ENCODE measurements around the gene SLC5A9.

Gene SLC5A9

DNA sequence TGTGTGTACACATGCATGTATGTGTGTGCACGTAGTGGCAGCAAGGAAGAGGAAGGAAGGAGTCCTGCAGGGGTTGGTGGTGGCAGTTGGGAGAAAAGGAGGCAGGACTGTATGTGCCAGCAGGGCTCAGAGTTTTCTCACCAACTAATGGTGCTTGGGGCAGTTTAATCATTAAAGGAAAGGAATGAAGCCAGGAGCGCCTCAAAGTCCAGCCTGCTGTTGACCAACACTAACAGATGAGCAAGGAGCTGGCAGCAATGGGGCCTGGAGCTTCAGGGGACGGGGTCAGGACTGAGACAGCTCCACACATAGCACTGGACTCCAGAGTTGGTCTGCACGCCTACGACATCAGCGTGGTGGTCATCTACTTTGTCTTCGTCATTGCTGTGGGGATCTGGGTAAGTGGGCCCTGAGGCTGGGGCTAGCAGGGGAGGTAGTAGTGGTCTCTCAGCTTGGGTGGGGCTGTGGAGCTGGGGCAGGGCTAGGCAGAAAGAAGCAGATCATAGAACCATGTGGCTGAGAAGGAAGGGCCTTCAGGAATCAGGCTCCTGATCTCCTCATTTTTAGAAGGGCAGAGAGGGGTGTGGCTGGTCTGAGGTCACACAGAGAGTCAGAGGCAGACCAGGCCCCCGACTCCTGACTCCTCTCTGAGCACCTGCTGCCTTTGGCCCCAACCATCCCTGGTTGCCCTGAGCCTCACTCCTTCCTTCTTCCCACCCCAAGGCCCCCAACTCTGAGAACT is at the start of gene SLC5A9:
TSS of gene SLC5A9 (plus strand) at position 216 of the 742 bp plus-strand sequence. CDS start at position 237, 21 bp downstream.
- FAIRE-seq (no peak), DNase-seq (ENCODE audit: low spot score) (no peak)

DNA sequence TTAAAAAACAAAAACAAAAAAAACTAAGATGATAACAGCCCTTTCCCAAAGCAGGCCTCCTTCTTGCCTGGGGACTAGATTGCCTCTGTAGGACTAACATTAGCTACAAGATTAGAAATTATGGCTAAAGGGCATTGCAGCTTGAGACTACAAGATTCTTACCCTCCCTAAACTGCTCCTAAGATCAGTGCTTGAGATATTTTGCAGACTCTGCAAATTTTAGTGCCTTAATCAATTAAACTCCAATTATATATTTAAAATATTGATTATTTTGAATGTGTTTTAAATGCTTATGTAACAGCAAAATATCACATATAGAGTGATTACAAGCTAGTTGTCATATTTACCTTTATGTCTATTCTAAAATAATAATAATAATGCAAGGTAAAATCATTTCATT is 47.4 kb upstream of the SLC5A9 start:
- FAIRE-seq: peak; percentile 63
- no peak for DNase-seq (ENCODE audit: low spot score)

- DNase-seq (ENCODE audit: low spot score) (no peak), FAIRE-seq (no peak)
These were observed 45.3 kb upstream of the SLC5A9 start for GRCh38 chr1:48177257-48177656.

DNA sequence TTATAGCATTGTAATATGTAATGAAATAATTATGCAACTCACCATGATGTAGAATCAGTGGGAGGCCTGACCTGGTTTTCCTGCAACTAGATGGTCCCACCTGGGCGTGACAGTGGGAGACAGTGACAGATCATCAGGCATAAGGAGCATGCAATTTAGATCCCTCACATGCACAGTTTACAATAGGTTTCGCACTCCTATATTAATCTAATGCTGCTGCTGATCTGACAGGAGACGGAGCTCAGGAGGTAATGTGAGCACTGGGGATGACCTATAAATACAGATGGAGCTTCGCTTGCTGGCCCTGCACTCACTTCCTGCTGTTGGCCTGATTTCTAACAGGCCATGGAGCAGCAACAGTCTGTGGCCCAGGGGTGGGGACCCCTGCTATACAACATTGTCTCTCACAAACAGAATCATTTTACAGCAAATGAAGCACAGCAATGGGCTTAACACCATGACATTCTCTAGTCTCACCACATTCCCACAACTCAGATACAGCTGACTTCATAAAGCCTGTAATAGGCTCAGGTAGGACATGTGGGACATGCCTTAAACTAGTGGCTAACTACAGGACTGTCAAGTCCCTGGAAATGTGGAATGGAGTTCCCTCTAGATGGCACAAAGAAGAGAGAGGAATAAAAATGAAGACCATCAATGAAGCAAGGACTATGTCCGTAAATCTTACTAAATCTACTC is 40.7 kb upstream of the SLC5A9 start:
- FAIRE-seq: no peak
- DNase-seq (ENCODE audit: low spot score): no peak

GRCh38 chr1:48182439-48182838 is 40.1 kb upstream of the SLC5A9 start:
- peak; percentile 79 for DNase-seq (ENCODE audit: low spot score)
- peak; percentile 89 for FAIRE-seq

DNA sequence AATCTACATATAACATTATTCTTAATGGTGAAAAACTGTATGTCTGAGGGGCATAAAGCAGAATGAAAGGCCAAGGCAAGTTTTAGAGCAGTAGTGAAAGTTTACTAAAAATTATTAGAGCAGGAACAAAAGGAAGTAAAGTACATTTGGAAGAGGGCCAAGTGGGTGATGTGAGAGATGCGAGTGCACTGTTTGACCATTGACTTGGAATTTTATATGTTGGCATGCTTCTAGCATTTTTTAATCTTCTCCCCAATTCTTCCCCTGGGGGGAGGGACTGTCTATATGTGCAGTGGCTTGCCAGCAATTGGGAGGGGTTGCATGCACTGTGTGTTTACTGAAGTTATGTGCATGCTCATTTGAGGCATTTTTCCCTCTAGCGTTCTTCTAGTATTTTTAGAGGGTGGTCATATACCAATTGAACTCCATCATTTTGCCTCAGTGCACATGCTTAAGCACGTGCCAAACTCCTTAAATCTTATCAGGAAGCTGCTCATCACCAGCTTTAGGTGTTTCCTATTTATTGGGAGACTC is 36.1 kb upstream of the SLC5A9 start:
- no peak for DNase-seq (ENCODE audit: low spot score)
- no peak for FAIRE-seq

GRCh38 chr1:48187969-48188563 is 34.5 kb upstream of the SLC5A9 start:
- no peak for FAIRE-seq

DNA sequence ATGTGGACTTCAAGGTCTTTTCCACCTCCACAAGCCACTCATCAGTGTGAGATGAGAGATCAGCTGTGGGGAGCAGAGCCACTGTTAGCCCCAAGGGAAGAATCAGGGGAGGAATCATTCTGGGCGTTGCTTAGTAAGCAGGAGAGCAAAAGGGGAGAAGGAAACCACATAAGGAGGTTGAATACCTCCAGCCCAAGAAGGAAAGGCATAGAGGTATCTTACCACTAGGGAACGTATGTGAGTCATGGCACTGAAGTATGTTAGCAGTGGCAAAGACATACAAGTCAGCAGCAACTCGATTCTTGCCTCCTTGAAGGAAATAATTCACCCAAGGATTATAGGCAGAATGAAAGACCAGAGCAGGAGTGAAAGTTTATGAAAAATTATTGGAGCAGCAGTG is 31.6 kb upstream of the SLC5A9 start:
- FAIRE-seq: no peak
- no peak for DNase-seq (ENCODE audit: low spot score)

More at GRCh38 chr1:48187969-48188563, 34.5 kb upstream of the SLC5A9 start:
- DNase-seq (ENCODE audit: low spot score): no peak

DNA sequence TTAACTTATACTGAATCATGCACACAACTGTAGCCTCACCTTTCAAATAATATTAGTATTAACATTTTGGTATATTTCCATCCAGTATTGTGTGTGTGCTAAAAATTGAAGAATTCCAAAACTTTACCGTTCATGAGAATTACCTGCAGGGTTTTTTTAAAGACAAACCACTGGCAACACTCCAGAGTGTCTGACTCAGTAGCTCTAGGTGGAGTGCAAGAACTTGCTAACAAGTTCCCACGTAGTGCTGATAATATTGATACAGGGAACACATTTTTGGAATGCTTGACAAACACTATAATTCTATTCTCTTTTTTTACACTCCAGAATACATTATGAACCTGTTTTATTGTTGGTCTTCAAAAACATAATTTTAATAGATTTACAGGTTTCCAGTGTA is 27.7 kb upstream of the SLC5A9 start:
- FAIRE-seq (peak; percentile 51), DNase-seq (ENCODE audit: low spot score) (no peak)

DNA sequence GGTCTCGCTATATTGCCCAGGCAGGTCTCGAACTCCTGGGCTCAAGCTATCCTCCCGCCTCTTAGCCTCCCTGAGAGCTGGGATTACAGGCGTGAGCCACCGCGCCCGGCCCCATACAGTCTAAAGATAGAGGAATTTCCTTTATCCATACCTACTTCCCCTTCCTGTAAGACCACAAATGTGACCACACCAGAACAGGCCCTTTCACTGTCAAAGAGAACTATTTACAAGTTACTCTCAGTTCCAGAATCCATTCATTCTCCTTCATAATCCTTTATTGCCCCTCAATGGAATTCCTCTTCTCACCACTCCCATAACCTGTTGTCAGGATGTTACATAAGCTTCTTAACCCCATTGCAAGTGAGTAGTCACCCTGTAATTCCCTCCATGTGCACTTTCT is 26.3 kb upstream of the SLC5A9 start:
- FAIRE-seq: no peak
- DNase-seq (ENCODE audit: low spot score): no peak

GRCh38 chr1:48198970-48199369 is 23.5 kb upstream of the SLC5A9 start:
- no peak for FAIRE-seq

DNA sequence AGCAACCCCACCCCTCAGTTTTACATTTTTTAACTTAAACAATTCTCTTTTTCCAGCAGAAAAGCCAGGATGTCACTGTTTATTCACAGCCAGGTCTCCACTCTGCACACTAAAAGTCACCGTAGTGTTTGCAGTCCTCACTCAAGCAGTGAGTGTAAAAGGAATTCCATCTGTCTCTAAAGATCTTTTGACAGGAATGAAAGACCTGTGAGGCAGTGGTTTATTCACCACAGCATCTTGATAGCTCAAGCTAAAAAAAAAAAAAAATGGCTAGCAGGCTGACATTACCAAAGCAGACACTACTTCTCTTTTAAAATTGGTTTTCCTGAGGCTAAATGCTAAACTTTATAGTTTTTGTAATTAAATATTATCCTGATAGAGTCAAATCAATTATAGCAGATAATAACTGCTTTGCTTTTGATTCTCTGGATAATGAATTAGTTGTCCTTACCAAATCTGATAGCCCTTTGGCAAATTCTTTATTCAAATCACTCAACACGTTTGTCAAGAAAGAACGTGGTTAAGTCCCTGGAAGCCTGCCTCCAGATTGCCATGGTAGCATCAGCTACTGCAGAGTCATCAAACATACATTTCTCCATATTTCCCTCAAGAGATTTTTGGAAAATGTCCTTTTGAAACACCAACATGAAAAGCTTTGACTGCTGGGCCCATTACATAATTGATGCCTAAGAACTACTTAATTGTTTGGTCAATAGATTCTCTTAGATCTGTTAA is 22.2 kb upstream of the SLC5A9 start:
- FAIRE-seq (no peak), DNase-seq (ENCODE audit: low spot score) (no peak)

More at GRCh38 chr1:48198970-48199369, 23.5 kb upstream of the SLC5A9 start:
- no peak for DNase-seq (ENCODE audit: low spot score)

DNA sequence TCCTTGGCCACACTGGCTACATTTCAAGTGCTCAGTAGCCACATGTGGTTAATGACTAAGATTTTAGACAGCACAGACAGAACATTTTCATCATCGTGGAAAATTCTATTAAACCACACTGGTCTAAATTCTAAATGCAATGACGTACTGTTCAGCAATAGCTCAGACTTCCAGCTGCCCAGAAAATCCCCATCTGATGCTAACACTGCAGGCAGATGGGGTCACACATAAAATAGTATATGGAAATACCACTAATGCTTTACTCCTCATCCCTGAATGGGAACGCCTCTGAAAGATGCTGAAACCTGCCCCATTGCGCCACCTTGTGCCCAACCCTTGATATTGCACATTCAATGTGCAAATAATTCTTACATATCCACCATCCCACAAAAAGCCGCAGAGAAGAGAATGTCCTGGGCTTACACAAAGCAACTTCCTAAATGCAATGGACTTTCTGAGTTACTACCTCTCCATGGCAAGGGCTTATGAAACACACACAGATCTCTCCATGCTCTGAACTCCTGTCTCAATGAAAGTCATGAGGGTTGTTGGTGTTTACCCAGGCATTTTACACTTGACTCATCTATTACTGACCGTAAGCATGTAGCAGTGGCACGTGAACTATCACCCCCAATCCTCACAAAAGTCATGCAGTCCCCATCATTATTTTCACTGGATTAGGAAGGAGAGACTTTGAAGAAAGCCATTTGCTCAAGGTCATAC is 20.3 kb upstream of the SLC5A9 start:
- DNase-seq (ENCODE audit: low spot score): peak; percentile 98
- peak; percentile 99 for FAIRE-seq

DNA sequence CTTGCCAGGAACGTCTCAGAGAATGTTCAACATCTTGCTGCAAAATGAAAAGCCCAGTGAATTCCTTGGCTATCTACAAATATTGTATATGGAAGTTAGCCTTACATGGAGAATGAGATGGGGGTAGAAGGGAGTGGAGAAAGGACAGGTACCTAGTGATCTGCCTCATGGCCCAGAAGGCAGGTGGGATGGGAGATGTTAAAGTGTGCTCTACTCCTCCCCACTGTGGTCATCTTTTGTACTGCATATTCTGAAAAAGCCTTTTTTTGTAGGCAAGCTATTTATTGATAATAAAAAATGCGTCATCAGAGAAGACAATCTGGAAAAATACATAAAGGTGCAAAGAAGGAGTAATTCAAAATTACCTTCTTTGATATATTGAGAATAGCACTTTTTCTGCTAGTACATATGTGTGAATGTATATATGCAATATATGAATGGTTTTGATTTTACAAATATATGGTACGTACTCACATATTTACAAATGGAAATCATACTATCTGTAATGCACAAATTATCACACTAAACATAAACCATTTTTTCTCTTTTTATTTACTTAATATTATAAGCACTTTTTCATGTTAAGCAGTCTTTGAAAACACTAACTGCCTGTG is 19.1 kb upstream of the SLC5A9 start:
- FAIRE-seq (no peak), DNase-seq (ENCODE audit: low spot score) (peak; percentile 24)

GRCh38 chr1:48205522-48205921 is 17.0 kb upstream of the SLC5A9 start:
- DNase-seq (ENCODE audit: low spot score): no peak

GRCh38 chr1:48206371-48206770 is 16.1 kb upstream of the SLC5A9 start:
- FAIRE-seq (no peak), DNase-seq (ENCODE audit: low spot score) (no peak)

More at GRCh38 chr1:48205522-48205921, 17.0 kb upstream of the SLC5A9 start:
- FAIRE-seq: no peak

GRCh38 chr1:48207131-48207530 is 15.4 kb upstream of the SLC5A9 start:
- DNase-seq (ENCODE audit: low spot score): no peak

GRCh38 chr1:48207536-48208075 is 14.9 kb upstream of the SLC5A9 start:
- DNase-seq (ENCODE audit: low spot score) (no peak), FAIRE-seq (no peak)

More at GRCh38 chr1:48207131-48207530, 15.4 kb upstream of the SLC5A9 start:
- no peak for FAIRE-seq

- no peak for DNase-seq (ENCODE audit: low spot score)
- no peak for FAIRE-seq
These were observed 14.3 kb upstream of the SLC5A9 start for GRCh38 chr1:48208251-48208650.

DNA sequence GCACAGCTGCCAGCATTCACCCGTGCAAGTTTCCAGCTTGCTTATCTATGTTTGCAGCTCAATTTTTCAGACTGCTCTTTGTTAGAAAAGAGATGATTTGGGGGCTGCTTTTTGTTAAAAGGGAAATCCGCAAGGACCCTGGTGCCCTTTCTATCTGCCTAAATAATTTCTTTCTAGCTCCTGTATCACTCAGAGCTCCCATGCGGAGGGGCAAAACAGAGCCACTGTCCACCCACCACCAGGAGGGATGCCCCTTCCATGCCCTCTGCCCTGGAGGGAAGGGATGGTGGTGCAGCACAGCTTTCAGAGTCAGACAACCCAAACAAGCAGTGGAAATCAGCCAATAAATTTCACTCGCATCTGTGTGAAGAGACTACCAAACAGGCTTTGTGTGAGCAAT is 13.9 kb upstream of the SLC5A9 start:
- no peak for FAIRE-seq
- DNase-seq (ENCODE audit: low spot score): no peak
